ENCODE data around the gene NKX2-1.
"Not testable (repeated sequence)": the region's sequence is repeated elsewhere in the genome, so short reads cannot be mapped to it uniquely, and the experiment has no call there.

NKX2-1 gene

DNA sequence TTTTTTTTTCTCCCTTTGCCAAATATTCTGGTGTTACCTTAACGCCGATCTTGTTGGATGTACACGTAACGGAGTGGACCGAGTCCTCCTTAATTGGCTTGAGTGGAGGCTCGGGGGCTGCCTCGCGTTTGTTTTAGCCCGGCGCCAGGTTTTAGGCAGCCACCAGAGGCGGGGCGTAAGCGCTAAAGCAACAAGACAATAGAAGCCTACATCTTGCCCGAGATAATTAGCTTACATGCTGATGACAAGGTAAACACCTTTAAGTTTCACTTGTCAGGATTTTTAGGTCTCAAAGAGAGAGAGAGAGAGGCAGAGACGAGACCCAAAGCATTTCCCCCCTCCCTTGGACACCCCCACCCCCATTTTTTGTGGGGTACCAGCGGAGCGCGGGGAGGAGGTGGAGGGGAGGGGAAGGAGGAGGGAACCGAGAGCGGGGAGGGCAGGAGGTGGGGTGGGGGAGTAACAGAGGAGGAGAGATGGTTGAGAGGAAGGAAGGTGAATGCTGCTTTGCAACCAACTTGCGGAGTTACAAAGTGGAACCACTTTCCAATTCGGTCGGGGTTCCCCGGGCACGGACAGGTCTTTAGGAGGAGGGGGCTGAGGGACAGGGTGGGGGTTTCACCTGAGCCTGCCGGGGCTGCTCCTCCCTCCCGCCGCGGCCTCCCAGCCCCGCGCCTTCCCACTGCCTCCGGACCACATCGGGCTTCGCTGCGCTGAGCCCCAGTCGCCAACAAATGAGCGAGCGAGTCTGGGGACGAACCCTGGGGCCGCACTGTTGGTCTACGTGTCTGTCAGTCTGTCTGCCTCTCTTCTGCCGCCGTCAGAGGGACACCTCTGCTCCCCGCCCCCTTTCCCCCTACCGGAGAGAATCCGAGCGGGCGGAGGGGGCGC lies at the start of gene NKX2-1:
Gene NKX2-1, minus strand, starts transcription at position 802 of the 891 bp plus-strand sequence. Its CDS starts 103 bp downstream, at position 699.
- DNase-seq = peak; percentile 90

DNA sequence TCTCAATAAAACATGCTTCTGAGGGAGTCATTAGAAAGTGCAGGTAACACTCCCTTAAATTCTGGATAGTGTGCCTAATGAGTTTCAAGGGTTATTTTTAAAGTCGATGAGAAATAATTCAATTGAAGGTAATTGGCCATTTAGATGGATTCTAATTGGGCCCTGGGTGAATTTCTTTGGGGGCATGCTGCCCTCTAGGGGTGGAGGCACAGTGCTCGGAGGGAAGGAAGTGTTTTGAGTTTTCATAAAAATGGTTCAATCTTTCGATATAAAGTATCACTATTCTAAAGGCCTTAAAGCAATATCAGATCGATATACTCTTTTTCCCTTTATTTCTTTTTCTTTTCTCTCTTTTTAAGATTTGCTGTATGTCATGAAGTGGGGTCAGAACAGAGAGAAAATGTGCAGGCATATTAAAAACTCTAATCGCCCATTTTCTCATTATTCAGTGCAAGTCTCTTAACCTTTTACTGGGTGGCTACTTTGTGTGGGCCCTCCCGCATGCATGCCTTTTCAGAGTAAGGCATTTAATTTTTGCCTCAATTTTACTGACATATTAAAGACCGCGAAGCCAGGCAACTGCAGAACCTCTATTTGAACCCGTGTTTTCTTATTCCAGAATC lies 36.9 kb upstream of the NKX2-1 start:
- DNase-seq = peak; percentile 4

DNA sequence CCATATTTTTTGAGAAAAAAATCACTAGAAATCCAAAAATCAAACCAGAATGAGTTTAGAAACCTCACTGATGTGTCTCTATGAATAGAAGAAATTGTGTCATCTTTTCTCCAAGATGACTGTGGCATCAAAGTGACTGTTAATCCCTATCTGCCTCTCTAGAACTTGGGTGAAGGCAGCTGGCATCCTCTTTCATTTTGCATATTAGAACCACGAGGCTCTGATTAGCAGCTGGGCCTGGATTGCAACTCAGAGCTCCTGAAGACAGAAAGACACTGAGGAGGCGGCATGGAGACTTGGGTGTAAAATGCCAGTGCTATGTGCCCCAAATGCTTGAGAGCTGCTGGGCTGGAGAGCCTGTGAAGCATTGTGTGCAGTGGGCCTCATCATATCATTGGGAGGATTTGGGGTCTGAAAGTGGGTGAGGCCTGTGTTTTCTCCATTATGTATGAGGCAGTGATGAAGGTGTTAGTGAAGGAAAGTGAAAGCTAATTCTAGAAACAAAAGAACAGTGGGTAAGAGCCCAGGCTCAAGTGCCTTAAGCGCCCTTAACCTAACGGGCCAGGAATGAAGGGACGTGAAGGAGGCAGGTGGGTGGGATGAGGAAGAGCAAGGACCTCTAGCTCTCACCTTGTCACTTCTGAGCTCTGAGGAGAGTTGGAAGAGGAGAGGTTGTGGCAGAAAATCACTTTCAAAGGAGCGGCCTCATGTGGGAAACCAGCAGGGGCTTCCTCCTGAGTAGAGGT lies 36.1 kb upstream of the NKX2-1 start:
- DNase-seq = no peak

DNA sequence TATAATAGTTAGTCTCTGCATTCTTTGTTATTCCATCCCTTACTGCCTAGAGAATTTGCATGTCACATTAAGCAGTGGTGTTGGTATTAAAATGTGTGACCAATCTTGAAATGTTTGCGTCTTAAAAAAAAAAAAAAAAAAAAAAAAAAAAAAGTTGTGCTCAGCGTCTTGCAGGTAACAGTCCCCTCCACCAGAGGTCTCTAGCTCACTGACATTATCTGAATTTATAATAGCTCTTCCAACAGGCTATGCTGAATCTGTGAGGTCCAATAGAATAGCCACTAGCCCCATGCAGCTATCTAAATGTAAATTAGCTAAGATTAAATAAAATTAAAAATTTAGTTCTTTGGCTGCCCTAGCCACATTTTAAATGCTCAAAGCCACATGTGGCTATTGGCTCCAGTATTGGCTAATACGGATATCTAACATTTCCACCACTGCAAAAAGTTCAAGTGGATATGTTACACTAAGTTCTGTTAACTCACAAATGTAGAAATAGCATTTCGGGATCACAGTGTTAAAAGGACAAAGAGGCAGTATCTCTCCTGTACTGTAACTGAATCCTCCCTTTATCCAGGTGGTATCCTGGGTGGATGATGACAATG lies 33.7 kb upstream of the NKX2-1 start:
- DNase-seq = peak; percentile 58

DNA sequence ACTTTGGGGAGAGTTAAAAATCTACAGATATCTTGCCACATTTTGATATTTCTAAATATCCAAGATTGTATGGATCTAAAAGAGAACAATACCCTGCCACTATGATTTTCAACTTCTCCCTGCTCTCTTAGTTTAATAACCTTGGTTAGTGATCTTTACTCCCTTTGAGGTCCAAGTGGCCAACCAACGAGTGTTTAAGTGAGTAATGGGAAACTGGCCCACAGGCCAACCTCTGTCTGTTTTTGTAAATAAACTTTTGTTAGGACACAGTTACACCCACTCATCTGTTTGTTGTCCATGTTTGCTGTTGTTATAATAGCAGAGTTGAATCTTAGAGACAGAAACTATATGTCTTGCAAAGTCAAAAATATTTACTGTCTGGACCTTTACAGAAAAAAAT lies 30.9 kb upstream of the NKX2-1 start:
- DNase-seq = no peak

DNA sequence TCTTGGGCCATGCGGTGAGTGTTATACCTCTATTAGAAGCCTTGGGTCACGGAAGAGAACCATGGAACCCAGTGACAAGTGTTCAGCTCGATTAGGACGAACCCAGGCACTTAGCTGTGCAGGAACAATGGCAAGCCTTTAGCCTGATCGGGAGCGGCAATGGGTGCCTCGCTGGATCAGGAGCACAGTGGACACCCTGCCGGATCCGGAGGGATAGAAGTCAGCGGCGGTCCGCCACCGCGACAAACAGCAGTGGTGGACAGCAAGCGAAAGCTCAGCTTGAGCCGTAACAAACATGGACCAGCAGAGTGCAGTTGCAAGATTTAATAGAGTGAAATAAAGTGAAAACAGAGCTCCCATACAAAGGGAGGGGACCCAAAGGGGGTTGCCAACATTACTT lies 24.2 kb upstream of the NKX2-1 start:
- DNase-seq = not testable (repeated sequence)

DNA sequence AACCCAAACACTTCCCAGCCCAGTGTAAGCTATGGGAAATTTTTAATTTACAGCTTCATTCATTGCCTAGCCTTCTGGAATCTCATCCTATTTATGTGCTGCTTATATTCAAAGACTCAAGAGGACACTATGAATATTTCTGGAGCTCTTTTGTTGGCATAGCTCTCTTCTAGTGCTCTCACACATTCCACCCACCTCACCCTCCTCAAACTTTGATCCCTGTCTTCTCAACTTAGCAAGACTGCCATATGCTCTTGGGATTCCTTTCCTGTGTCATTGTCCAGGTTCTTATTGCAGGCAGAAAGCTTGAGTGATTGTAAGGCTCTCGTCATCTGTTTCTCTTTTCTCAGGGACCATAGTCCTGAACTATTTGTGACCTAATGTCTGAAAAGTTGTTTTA lies 18.0 kb upstream of the NKX2-1 start:
- DNase-seq = no peak

DNA sequence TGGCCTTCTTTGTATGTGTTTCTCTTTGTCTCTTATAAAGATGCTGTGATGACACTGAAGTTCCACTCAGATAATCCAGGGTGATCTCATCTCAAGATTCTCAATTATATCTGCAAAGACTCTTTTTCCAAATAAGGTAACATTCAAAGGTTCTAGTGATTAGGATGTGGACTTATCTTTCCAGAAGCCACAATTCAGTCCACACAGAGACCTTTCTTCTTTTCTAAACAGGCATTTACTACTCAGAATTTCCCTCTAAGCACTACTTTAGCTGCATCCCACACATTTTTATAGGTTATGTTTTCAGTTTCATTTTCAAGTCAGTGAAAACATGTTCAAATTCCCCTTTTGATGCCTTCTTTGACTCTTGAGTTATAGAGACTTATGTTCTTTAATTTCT lies 9.0 kb upstream of the NKX2-1 start:
- no peak for DNase-seq

DNA sequence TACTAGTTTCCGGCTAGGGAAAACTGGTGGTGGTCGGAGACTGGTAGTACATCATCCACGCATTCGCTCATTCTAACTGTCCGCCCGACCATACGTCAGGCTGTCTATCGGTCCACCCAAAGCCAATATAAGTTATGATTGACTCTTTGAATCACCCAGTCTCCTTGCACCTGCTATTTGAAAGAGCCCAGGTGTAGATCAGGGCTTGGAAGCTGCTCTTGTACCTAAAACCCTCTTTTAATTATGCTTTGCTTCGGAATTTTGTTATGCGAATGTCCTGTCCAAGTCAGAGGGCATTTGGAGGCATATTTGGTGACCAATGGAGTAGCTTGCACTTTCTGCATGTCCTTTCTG lies 5.7 kb upstream of the NKX2-1 start:
- no peak for DNase-seq

DNA sequence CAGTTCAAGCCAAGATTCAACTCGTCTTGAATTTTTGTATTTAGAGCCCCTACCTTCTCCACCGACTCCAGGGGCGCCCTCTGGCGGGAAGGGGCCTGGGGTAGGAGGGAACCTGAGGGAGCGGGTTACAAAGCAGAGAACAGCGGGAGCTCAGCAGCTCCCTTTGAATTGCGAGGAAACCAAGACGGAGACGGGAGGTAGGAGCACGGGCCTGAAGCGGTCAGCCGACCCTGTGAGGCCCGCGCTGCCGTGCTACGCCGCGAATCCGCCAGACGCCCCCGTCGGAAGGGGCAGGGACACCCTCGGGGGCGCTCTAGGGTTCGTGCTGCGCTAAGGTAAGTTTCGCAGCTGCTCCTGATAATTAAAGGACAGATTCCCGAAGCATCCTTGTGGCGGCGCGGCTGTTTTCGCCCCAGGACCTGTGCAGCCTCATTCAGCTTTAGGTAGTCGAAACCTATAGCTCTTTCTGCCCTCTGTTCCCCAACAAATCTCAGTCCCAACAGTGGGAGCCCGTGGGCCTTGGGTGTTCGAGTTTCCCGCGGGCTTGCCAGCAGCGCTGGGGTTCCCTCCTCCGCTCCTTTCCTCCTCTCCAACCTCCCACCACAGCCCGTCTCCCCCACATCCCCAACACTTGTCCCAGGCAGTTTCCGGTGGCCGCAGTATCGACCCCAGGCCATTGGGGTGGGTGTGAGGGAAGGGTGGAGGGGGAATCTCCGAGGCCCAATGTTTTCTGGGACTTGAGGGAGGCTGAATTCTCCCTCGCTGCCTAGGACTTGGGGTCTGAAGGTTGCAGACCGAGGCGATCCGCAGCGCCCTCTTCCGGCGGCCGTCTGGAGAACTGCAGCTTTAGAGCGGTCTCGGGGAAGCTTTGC lies 5.1 kb upstream of the NKX2-1 start:
- DNase-seq = no peak

DNA sequence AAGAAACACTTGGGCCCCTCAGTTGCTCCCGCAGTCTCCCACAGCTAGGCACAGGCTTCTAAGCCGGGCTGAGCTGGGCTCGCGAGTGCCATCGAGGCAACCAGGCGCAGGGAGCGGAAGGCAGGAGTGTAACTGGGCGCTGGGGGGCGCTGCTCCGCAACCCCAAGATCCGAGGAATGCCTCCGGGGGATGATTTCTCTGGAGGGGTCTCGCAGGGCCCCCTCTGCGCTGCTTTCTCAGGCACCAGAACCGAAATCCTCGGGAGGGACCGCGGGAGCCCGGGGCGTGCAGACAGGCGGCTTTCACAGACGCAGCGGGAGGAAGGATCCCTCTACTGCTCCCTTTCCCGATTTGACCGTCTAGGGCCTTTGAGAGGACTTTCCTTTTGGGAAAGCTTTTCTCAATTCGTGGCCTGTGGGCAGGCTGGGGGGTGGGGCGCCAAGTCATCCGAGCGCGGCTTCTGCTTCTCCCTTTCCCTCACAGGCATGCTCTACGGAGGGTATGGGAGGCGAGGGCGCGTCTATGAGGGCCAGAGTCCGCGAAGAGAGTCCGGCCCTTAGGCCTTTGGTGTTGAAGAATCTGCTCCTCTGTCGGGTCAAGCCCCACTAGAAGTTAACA lies 4.3 kb upstream of the NKX2-1 start:
- DNase-seq = peak; percentile 66

DNA sequence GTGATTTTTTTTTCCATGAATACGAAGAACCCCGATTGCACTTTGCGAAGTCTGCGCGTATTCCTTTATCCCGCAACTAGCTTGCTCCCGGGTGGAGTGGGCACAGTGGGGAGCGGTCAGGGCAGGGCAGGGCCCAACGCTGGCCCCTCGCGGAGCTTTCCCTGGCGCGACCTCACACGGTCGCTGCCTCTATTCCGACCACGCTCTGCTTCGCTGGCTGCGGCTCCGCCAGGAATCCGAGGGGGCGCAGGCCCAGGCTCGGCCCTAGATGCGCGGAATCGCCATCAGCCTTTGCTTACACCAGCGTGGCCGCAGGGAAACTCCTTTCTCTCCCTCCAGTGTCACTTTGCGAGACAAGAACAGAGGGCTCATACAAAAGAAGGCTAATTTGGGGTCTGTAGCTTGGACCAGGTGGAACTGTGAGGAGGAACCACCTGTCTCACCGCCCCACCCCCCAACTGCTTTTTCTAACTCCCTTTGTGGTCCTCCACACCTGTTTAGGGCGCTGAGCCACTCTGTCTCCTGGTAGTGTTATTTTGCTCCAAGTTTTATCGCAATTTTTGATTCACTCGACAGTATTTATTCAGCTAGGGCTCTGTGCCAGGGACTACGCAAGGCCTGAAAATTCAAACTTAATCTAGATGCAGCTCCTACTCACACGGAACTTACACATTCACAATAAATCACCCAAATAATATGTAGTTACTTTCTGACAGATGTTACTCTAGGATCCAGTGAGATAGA lies 3.1 kb upstream of the NKX2-1 start:
- peak; percentile 45 for DNase-seq

DNA sequence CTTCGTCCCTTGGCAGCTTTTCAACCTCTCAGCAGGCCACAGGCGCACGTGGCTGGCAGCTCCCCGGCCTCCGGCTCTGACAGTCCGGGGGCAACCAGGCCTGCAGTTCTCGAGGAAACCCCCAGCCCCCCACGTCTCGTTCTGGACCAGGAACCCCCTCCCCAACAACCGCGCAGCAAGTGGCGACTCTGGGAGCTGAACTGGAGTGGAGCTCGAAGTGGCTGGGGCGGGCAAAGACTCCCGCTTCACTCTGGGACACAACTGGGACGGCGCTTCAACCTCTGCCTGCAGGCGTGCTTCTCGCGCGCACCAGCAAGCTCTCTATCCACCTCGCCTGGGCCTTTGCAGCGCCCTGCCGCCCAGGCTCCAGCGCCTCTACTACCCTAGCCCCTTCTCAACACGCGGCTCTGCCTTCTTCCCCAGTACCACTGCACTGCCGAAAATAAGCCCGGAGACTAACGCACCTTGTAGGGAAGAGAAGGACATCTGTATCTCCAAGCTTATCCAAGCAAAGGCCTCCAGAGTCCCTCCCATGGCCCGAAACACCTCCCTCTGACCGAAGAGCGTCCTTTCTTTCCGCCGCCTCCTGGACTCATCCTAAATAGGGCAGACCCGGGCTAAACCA lies 2.4 kb upstream of the NKX2-1 start:
- peak; percentile 60 for DNase-seq

DNA sequence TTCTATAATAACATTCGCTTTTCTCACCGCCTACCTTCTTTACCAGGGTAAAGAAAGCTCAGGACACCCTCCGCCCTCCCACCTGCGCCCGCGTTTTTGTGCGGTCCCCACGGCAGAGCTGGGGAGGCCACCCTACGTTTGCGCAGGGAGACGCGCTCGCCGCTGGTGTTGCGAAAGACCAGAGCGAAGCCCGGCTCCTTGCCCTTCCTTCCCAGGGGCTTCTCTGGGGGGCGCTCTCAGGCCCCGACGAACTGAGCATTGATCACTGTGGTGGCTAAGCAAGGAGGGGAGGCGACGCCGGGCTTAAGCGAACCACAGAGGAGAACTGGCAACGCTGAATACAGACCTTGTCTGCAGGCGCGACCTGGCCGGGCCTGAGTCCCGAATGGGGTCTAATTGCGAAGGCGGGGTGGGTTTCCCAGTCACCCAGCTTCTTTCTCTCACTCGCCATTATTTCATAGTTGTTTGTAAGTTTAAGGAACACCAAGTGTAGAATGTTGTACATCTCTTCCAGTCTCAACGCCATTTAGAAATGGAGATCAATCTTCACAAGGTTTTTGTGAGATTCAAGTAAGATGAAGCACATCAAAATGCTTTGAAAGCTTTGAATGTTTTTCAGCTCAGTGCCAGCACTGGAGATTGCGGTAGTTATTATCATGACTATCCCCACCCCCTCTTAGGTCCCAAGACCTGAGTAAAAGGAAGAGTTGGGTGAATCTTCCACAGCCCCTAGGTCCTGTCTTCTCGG lies 1.7 kb upstream of the NKX2-1 start:
- DNase-seq = peak; percentile 40

DNA sequence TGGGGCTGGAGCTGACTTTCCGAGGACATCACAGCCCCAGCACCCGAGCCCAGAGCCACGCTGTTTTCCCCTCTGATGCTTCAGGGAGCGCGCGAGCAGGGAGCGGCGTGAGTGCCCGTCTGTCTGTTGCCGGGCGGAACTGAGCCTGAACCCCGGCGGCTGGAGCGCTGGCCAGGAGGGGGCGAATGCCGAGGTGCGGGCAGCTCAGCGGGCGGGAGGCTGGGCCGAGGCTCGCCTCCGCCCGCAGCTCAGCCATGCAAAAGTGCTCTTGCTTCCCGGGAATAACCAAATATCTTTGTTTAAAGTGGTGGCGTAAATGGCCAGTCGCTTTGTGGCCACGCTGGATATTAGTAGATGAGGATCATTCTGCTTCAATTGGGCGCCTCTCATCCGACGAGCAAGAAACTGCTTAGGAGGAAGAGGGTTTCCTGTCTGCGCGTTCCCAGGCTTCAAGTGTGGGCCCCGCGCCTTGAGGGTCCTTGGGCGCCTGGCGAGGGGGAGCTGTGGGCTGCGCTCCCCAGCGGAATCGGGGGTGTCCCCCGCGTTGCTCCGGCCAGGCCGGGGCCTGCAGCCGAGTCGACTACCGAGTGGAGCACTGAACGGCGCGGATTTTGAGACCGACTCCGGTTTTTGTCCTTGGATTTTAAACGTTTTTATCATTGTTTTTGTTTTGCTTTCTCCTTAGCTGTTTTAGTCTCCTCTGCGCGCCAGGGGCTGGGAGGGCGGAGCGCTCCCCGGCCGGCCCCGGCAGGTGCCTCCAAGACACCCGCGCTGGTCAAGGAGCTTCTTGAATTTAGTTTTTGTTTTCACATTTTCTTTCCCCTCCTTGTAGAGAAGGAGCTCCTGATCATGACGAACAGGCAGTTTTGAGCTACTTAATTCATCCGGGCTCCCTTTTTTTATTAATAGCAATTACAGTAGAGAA lies 831 bp upstream of the NKX2-1 start:
- DNase-seq = peak; percentile 80

DNA sequence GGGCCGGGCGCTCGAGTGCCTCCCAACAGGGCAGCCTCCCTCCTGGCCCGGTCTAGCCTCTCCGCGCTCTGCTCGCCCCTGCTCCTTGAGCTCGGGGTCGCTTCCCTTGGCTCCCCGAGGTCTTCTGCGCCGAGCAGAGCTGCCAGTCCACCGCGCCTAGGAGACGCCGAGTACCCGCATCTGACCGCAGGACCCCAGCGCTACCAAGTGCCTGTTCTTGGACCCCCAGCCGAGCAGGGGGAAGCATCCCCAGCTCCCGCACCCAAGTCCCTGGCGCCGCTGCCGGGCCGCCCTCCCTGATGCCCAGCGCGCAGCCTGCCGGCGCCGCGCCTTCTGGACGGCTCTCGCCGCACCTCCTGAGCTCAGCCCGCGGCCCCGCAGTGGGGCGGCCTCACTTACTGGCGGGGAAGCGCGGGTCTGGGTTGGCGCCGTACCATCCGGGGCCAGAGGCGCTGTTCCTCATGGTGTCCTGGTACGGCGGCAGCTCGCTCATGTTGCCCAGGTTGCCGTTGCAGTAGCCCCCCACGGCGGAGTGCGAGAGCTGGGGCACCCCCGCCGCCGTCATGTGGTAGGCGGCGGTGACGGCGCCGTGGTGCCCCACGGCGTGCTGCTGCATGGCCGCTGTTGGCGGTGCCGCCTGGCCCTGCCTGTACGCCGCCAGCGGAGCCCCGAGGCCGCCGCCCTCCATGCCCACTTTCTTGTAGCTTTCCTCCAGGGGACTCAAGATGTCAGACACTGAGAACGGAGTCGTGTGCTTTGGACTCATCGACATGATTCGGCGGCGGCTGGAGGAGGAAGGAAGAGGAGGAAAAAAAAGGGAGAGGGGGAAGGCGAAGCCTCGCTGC lies 1.2 kb downstream of the NKX2-1 start:
- DNase-seq = peak; percentile 53

DNA sequence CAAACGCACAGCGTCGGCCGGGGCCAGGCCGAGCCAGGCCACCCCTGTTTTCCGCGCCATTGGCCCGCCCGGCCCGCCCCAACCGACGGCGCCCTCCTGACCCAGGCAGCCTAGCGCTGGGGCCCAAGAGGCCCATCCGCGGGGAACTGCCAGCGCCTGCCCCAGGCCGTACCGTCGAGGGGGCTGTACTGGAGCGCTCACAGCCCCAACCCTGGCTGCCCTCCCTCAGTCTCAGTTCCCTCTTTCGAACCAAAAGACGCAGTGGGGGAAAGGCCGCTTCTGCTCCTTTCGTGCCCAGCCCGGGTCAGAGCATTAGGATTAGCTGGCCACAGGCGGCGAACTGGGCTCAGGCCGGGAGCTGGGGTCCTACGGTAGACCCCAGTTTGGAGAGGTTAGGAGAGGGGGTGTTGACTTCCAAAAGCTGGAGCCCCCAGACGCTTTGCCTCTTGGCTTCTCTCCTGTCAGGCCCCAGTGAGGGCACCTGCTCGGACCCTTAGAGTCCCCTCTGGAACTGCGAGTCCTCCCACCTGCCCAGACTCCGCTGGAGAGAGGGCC lies 1.9 kb downstream of the NKX2-1 start:
- peak; percentile 54 for DNase-seq
